ENCODE data around the gene GRK2.

DNA sequence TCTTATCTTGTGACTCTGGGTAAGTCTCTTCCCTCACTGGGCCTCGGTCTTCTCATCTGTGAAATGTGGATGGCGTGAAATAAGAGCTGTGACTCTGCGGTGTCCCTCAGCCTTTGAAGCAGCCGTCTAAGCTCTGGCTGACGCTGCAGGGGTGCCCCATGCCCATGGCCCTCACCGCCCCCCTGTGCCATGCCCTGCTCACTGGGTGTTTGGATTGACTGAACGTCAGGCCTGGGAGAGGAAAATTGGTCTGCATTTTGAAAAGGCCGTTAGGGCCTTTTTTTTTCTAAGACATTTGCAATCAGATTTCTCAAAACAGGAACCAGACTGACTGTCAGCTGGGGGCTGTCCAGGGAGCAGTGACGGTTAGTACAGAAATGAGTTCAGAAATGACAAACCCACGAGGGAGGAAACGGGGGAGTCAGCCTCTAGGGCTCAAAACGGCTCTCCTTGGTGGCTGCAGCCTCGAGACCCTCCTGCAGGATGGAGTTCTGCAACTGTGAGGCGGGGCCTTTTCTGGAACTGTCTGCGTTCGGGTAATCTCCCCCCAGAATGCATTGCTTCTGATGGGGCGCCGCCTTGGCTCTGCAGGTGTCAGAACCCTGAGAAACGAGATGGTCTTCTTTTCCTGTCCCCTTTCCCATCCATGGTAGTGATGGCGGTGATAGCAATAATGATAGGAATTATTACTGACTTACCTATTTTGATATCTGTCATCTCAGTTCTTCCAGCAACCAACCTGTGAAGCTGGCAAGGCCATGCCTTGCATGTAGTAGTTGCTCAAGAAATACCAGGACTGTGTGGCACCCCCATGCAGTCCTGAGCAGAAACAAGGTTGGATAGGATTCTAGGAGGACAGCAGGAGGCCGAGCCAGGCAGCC, 2.0 kb downstream of the GRK2 start:
- TF ChIP-seq, protein P1, sequence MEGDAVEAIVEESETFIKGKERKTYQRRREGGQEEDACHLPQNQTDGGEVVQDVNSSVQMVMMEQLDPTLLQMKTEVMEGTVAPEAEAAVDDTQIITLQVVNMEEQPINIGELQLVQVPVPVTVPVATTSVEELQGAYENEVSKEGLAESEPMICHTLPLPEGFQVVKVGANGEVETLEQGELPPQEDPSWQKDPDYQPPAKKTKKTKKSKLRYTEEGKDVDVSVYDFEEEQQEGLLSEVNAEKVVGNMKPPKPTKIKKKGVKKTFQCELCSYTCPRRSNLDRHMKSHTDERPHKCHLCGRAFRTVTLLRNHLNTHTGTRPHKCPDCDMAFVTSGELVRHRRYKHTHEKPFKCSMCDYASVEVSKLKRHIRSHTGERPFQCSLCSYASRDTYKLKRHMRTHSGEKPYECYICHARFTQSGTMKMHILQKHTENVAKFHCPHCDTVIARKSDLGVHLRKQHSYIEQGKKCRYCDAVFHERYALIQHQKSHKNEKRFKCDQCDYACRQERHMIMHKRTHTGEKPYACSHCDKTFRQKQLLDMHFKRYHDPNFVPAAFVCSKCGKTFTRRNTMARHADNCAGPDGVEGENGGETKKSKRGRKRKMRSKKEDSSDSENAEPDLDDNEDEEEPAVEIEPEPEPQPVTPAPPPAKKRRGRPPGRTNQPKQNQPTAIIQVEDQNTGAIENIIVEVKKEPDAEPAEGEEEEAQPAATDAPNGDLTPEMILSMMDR (IDR thresholded peaks at IDR 0.05 in 8 of 11, conservative IDR thresholded peaks at IDR 0.05 in 3 of 11), result peak in 4 of 11 experiments; percentile 9 to 18 (median 10)
- no peak for TF ChIP-seq POLR2A (IDR thresholded peaks at IDR 0.05)

Data from spleen (tissue), 7 donors.